ENCODE results near the gene DYRK3.
"Not testable (repeated sequence)": the region's sequence is repeated elsewhere in the genome, so short reads cannot be mapped to it uniquely, and the experiment has no call there.

The DYRK3 gene

GRCh38 chr1:206635080-206635977 lies at the start of gene DYRK3:
Gene DYRK3, plus strand, starts transcription at chr1:206635536. Its CDS starts 168 bp downstream, at chr1:206635704.
- DNase-seq: peak; percentile 70

- no peak for DNase-seq
Observed at GRCh38 chr1:206586501-206587445, 48.6 kb upstream of the DYRK3 start.

- no peak for DNase-seq
Observed at GRCh38 chr1:206587904-206588303, 47.4 kb upstream of the DYRK3 start.

GRCh38 chr1:206588492-206588891 lies 46.8 kb upstream of the DYRK3 start:
- DNase-seq: no peak

GRCh38 chr1:206589206-206589605 lies 46.1 kb upstream of the DYRK3 start:
- DNase-seq: no peak

- no peak for DNase-seq
Observed at GRCh38 chr1:206590025-206590758, 45.1 kb upstream of the DYRK3 start.

- no peak for DNase-seq
Observed at GRCh38 chr1:206591226-206591625, 44.1 kb upstream of the DYRK3 start.

- no peak for DNase-seq
Observed at GRCh38 chr1:206591696-206592095, 43.6 kb upstream of the DYRK3 start.

- DNase-seq: no peak
Observed at GRCh38 chr1:206593351-206593925, 41.9 kb upstream of the DYRK3 start.

GRCh38 chr1:206595581-206596318 lies 39.6 kb upstream of the DYRK3 start:
- DNase-seq: no peak

GRCh38 chr1:206596319-206596666 lies 39.0 kb upstream of the DYRK3 start:
- DNase-seq: no peak

GRCh38 chr1:206600527-206600926 lies 34.8 kb upstream of the DYRK3 start:
- DNase-seq: no peak

GRCh38 chr1:206604861-206605260 lies 30.5 kb upstream of the DYRK3 start:
- no peak for DNase-seq

- DNase-seq: peak; percentile 46
Observed at GRCh38 chr1:206606867-206607266, 28.5 kb upstream of the DYRK3 start.

GRCh38 chr1:206608108-206608698 lies 27.1 kb upstream of the DYRK3 start:
- peak; percentile 34 for DNase-seq

- DNase-seq: no peak
Observed at GRCh38 chr1:206609229-206609991, 25.9 kb upstream of the DYRK3 start.

- peak; percentile 97 for DNase-seq
Observed at GRCh38 chr1:206612129-206612876, 23.0 kb upstream of the DYRK3 start, which contains the start of gene EIF2D. Gene EIF2D, minus strand, starts transcription at chr1:206612465. Its CDS starts 123 bp downstream, at chr1:206612342.

- not testable (repeated sequence) for DNase-seq
Observed at GRCh38 chr1:206626396-206626795, 8.9 kb upstream of the DYRK3 start.

GRCh38 chr1:206628916-206629315 lies 6.4 kb upstream of the DYRK3 start:
- DNase-seq: no peak

- peak; percentile 63 for DNase-seq
Observed at GRCh38 chr1:206631085-206631509, 4.2 kb upstream of the DYRK3 start.
